Measurements from ENCODE around the gene URI1. TPM values are rescaled to one million over a fixed set of nuclear protein-coding genes. Genes with fewer than 3 reads are reported as not detected.

URI1 gene
- total RNA-seq, 1 experiment from 2014 or later: 76.2 TPM

GRCh38 chr19:30064348-30064699 lies 122.3 kb downstream of the URI1 start:
- Histone ChIP-seq H3K27ac (no peak overlapping the region), H3K9me3 (replicated peaks) (no peaks in the 10 kb centered on the region), H3K4me1 (replicated peaks) (no peaks in the 10 kb centered on the region), H3K36me3 (no peaks in the 10 kb centered on the region), H3K27me3 (replicated peaks) (no peaks in the 10 kb centered on the region), H3K4me3 (no peak overlapping the region)
- DNase-seq (ENCODE audit: low read depth in 1 of 2, low spot score in 2 of 2): no peak

- no peak for DNase-seq (ENCODE audit: low read depth in 1 of 2, low spot score in 2 of 2)
- H3K4me1 ChIP-seq (replicated peaks): no peaks in the 10 kb centered on the region
- H3K4me3 ChIP-seq: no peak overlapping the region
- no peaks in the 10 kb centered on the region for H3K27me3 ChIP-seq (replicated peaks)
- no peaks in the 10 kb centered on the region for H3K36me3 ChIP-seq
- no peak overlapping the region for H3K27ac ChIP-seq
- no peaks in the 10 kb centered on the region for H3K9me3 ChIP-seq (replicated peaks)
Measured at GRCh38 chr19:30064771-30065494, 122.9 kb downstream of the URI1 start.

GRCh38 chr19:30065680-30066606 lies 123.9 kb downstream of the URI1 start:
- H3K4me3 ChIP-seq: no peak overlapping the region
- no peaks in the 10 kb centered on the region for H3K27me3 ChIP-seq (replicated peaks)
- no peaks in the 10 kb centered on the region for H3K36me3 ChIP-seq
- H3K4me1 ChIP-seq (replicated peaks): no peaks in the 10 kb centered on the region
- H3K9me3 ChIP-seq (replicated peaks): no peaks in the 10 kb centered on the region
- no peak overlapping the region for H3K27ac ChIP-seq
- DNase-seq (ENCODE audit: low read depth in 1 of 2, low spot score in 2 of 2): no peak

Other genes with a start within 250 kb of the URI1 start
- 35.3 and 40.1 TPM in 2 replicates for gene C19orf12, start 227.0 kb upstream of the URI1 start, total RNA-seq (2014; rRNA removed; shearing (Covaris generic))
- 23.0 and 24.4 TPM in 2 replicates for gene CCNE1, start 130.2 kb upstream of the URI1 start, total RNA-seq (2014; rRNA removed; shearing (Covaris generic))

All from SJSA1 (cell line).